ENCODE data around the gene TMEM247. TPM values are rescaled to one million over a fixed set of nuclear protein-coding genes. Genes with fewer than 3 reads are reported as not detected.

TMEM247 gene
- total RNA-seq, 1 experiment from 2014 or later, result not detected

GRCh38 chr2:46504685-46505471 lies 25.5 kb downstream of the TMEM247 start:
- H3K36me3 ChIP-seq (ENCODE audit: low read depth), result no peaks in the 10 kb centered on the region
- no peak for DNase-seq
- H3K79me2 ChIP-seq (ENCODE audit: low read depth), result no peaks in the 10 kb centered on the region
- H3K4me1 ChIP-seq (replicated peaks; ENCODE audit: insufficient read depth), result 0 out of 2 replicates have a peak, but pooled peaks cover 4% of the 10 kb centered on the region
- intact Hi-C loops (cut with micrococcal nuclease; ENCODE audit: unreplicated experiment), result no loop called here
- H3K9me2 ChIP-seq (ENCODE audit: insufficient read depth), result no peaks in the 10 kb centered on the region
- no peaks in the 10 kb centered on the region for H3K9me3 ChIP-seq (ENCODE audit: insufficient read depth, low read depth)
- H4K20me1 ChIP-seq (ENCODE audit: insufficient read depth), result no peaks in the 10 kb centered on the region
- no peaks in the 10 kb centered on the region for H3F3A ChIP-seq (ENCODE audit: insufficient read depth, low read depth)
- ChIA-PET POLR2A (ENCODE audit: unreplicated experiment) (no interaction called here), CTCF (no interaction called here)
- H3K27me3 ChIP-seq (ENCODE audit: insufficient read depth, low read depth), result no peaks in the 10 kb centered on the region
- H3K4me2 ChIP-seq, result no peak overlapping the region
- no peak overlapping the region for H3K27ac ChIP-seq
- BruUV-seq (replicated peaks), result no TSS peak
- no peak for TF ChIP-seq CTCF (conservative IDR thresholded peaks at IDR 0.05)
- TF ChIP-seq EZH2 (IDR thresholded peaks at IDR 0.05; ENCODE audit: low read depth), result no peak
- H2AFZ ChIP-seq, result no peak overlapping the region
- H3K4me3 ChIP-seq, result no peak overlapping the region

GRCh38 chr2:46505472-46505783 lies 26.1 kb downstream of the TMEM247 start:
- no peaks in the 10 kb centered on the region for H3K9me2 ChIP-seq (ENCODE audit: insufficient read depth)
- intact Hi-C loops (cut with micrococcal nuclease; ENCODE audit: unreplicated experiment), result no loop called here
- BruUV-seq (replicated peaks), result no TSS peak
- no peak overlapping the region for H3K4me2 ChIP-seq
- H3K36me3 ChIP-seq (ENCODE audit: low read depth), result no peaks in the 10 kb centered on the region
- H2AFZ ChIP-seq, result no peak overlapping the region
- H3K4me1 ChIP-seq (replicated peaks; ENCODE audit: insufficient read depth), result 0 out of 2 replicates have a peak, but pooled peaks cover 3% of the 10 kb centered on the region
- no peaks in the 10 kb centered on the region for H3K9me3 ChIP-seq (ENCODE audit: insufficient read depth, low read depth)
- H4K20me1 ChIP-seq (ENCODE audit: insufficient read depth), result no peaks in the 10 kb centered on the region
- no peak overlapping the region for H3K27ac ChIP-seq
- DNase-seq, result no peak
- no peaks in the 10 kb centered on the region for H3K27me3 ChIP-seq (ENCODE audit: insufficient read depth, low read depth)
- CTCF ChIA-PET, result no interaction called here
- no peak overlapping the region for H3K4me3 ChIP-seq
- TF ChIP-seq CTCF (conservative IDR thresholded peaks at IDR 0.05) (no peak), EZH2 (IDR thresholded peaks at IDR 0.05; ENCODE audit: low read depth) (no peak)
- no peaks in the 10 kb centered on the region for H3K79me2 ChIP-seq (ENCODE audit: low read depth)
- H3F3A ChIP-seq (ENCODE audit: insufficient read depth, low read depth), result no peaks in the 10 kb centered on the region
- POLR2A ChIA-PET (ENCODE audit: unreplicated experiment), result interaction anchor here (0.5 kb wide), 1 partner anchor 49 kb away, joined by 15 read pairs; no protein-coding TSS in a partner anchor

- Histone ChIP-seq H3K79me2 (ENCODE audit: low read depth) (no peaks in the 10 kb centered on the region), H3K4me1 (replicated peaks; ENCODE audit: insufficient read depth) (no peaks in the 10 kb centered on the region), H3K27me3 (ENCODE audit: insufficient read depth, low read depth) (no peaks in the 10 kb centered on the region), H2AFZ (no peak overlapping the region), H3K27ac (no peak overlapping the region), H4K20me1 (ENCODE audit: insufficient read depth) (no peaks in the 10 kb centered on the region), H3K9me2 (ENCODE audit: insufficient read depth) (no peaks in the 10 kb centered on the region), H3F3A (ENCODE audit: insufficient read depth, low read depth) (no peaks in the 10 kb centered on the region), H3K4me3 (no peak overlapping the region), H3K4me2 (no peak overlapping the region), H3K9me3 (ENCODE audit: insufficient read depth, low read depth) (no peaks in the 10 kb centered on the region), H3K36me3 (ENCODE audit: low read depth) (no peaks in the 10 kb centered on the region)
- DNase-seq, result no peak
- no peak for TF ChIP-seq CTCF (conservative IDR thresholded peaks at IDR 0.05)
- TF ChIP-seq EZH2 (IDR thresholded peaks at IDR 0.05; ENCODE audit: low read depth), result no peak
- BruUV-seq (replicated peaks), result no TSS peak
- ChIA-PET POLR2A (ENCODE audit: unreplicated experiment) (no interaction called here), CTCF (no interaction called here)
- intact Hi-C loops (cut with micrococcal nuclease; ENCODE audit: unreplicated experiment), result no loop called here
These were observed 26.9 kb downstream of the TMEM247 start for GRCh38 chr2:46506131-46506706.

All from PC-9 (cell line).